IMR-90 (cell line): ENCODE measurements around the gene SLC4A4. TPM values are rescaled to one million over a fixed set of nuclear protein-coding genes. Genes with fewer than 3 reads are reported as not detected.

Source experiments
- ATAC-seq: fragments of 200-7000 bp; cut with Tn5 transposase; 2 replicates; pipeline ENCODE4 v1.9.1; 2020; ENCODE audit warnings: low read depth, mild to moderate bottlenecking, moderate library complexity
- BruUV-seq: library from RNA; stranded (reverse); fragments of 400-500 nt; replicated peaks from 2 replicates; lab custom pipeline; 2021; lab: Mats Ljungman, UMichigan
- CTCF ChIA-PET: fragments of 300-600 bp; formaldehyde crosslinking; extraction: SDS; loops from one replicate; lab custom pipeline; 2021; ENCODE audit warnings: antibody characterized with exemption; lab: Yijun Ruan, JAX
- POLR2A ChIA-PET: fragments of 300-600 bp; sonication (Branson Sonifier 250); formaldehyde crosslinking; loops from one replicate; lab custom pipeline; 2022; ENCODE audit warnings: antibody characterized with exemption; ENCODE audit not compliant: unreplicated experiment; lab: Charles Lee
- DNase-seq: peaks from one replicate; pipeline ENCODE4 v3.0.0; 2013
- H2AFZ ChIP-seq: replicated peaks from 2 replicates; pipeline ENCODE3; 2013; ENCODE audit warnings: low read length, mild to moderate bottlenecking; ENCODE audit not compliant: poor library complexity
- H2AK5ac ChIP-seq: 2 replicates; pipeline ENCODE4 v1.6.1; 2013; ENCODE audit warnings: low read depth, low read length, inconsistent platforms
- H2AK9ac ChIP-seq: replicated peaks from 2 replicates; pipeline ENCODE3; 2013; ENCODE audit warnings: mild to moderate bottlenecking, low read depth, low read length, moderate library complexity; ENCODE audit not compliant: poor library complexity
- H2BK120ac ChIP-seq: 2 replicates; pipeline ENCODE4 v1.6.1; 2013; ENCODE audit warnings: low read depth, low read length, inconsistent platforms
- H2BK15ac ChIP-seq: 3 replicates; pipeline ENCODE4 v1.6.1; 2013; ENCODE audit warnings: low read depth, low read length, inconsistent platforms
- H2BK20ac ChIP-seq: 2 replicates; pipeline ENCODE4 v1.6.1; 2013; ENCODE audit warnings: low read depth, mild to moderate bottlenecking, inconsistent platforms, low read length, moderate library complexity
- H2BK5ac ChIP-seq: 2 replicates; pipeline ENCODE4 v1.6.1; 2013; ENCODE audit warnings: mild to moderate bottlenecking, low read depth, low read length, inconsistent platforms; ENCODE audit not compliant: poor library complexity, severe bottlenecking
- H3K14ac ChIP-seq: replicated peaks from 2 replicates; pipeline ENCODE4 v1.6.1; 2013; ENCODE audit warnings: low read depth, low read length, inconsistent platforms
- H3K18ac ChIP-seq: 2 replicates; pipeline ENCODE4 v1.6.1; 2013; ENCODE audit warnings: low read depth, low read length, control low read depth
- H3K23ac ChIP-seq: 2 replicates; pipeline ENCODE4 v1.6.1; 2013; ENCODE audit warnings: low read depth, low read length, inconsistent platforms
- H3K27ac ChIP-seq: 2 replicates; pipeline ENCODE4 v1.5.1; 2013; ENCODE audit warnings: mild to moderate bottlenecking, control low read depth, low read length; ENCODE audit not compliant: insufficient read depth
- H3K27me3 ChIP-seq: 2 replicates; pipeline ENCODE4 v1.6.1; 2013; ENCODE audit warnings: low read length; ENCODE audit not compliant: control insufficient read depth, insufficient read depth
- H3K36me3 ChIP-seq: 2 replicates; pipeline ENCODE4 v1.6.1; 2013; ENCODE audit warnings: low read length, mixed read lengths; ENCODE audit not compliant: control insufficient read depth, insufficient read depth
- H3K4ac ChIP-seq: 2 replicates; pipeline ENCODE4 v1.6.1; 2013; ENCODE audit warnings: low read depth, low read length, inconsistent platforms
- H3K4me1 ChIP-seq: 2 replicates; pipeline ENCODE4 v1.6.1; 2013; ENCODE audit warnings: low read length, mixed read lengths; ENCODE audit not compliant: control insufficient read depth, insufficient read depth
- H3K4me2 ChIP-seq: 2 replicates; pipeline ENCODE4 v1.6.1; 2013; ENCODE audit warnings: low read depth, mild to moderate bottlenecking, control low read depth, low read length, moderate library complexity
- H3K4me3 ChIP-seq: 2 replicates; pipeline ENCODE4 v1.5.1; 2013; ENCODE audit warnings: low read depth, mild to moderate bottlenecking, control low read depth, low read length, moderate library complexity; ENCODE audit not compliant: insufficient read depth
- H3K56ac ChIP-seq: 2 replicates; pipeline ENCODE4 v1.6.1; 2013; ENCODE audit warnings: low read length, inconsistent platforms; ENCODE audit not compliant: insufficient read depth; ENCODE audit errors: extremely low read depth
- H3K79me1 ChIP-seq, 2 experiments: 2 replicates each; pipeline ENCODE4 v1.6.1; 2013; ENCODE audit warnings: low read length in 2 of 2, inconsistent platforms in 1 of 2, low read depth in 1 of 2
- H3K9ac ChIP-seq: 2 replicates; pipeline ENCODE4 v1.6.1; 2013; ENCODE audit warnings: low read depth, low read length, control low read depth
- H3K9me1 ChIP-seq: 2 replicates; pipeline ENCODE4 v1.6.1; 2013; ENCODE audit warnings: low read length, inconsistent platforms; ENCODE audit not compliant: insufficient read depth
- H3K9me3 ChIP-seq: 2 replicates; pipeline ENCODE4 v1.6.1; 2013; ENCODE audit warnings: low read length; ENCODE audit not compliant: control insufficient read depth, insufficient read depth
- H4K20me1 ChIP-seq: 2 replicates; pipeline ENCODE4 v1.6.1; 2013; ENCODE audit warnings: low read length, inconsistent platforms; ENCODE audit not compliant: insufficient read depth
- H4K5ac ChIP-seq: 2 replicates; pipeline ENCODE4 v1.6.1; 2013; ENCODE audit warnings: mild to moderate bottlenecking, low read depth, low read length, control low read depth
- H4K8ac ChIP-seq, 2 experiments: 2 replicates each; pipeline ENCODE4 v1.6.1; 2013; ENCODE audit warnings: low read depth in 2 of 2, low read length in 2 of 2, control low read depth in 1 of 2, inconsistent platforms in 1 of 2
- H4K91ac ChIP-seq: 2 replicates; pipeline ENCODE4 v1.6.1; 2013; ENCODE audit warnings: low read depth, low read length, inconsistent platforms; ENCODE audit not compliant: insufficient read depth
- BHLHE40 ChIP-seq: fragments of 150-350 bp; IDR thresholded peaks from 2 replicates; pipeline ENCODE4 v1.6.1; 2016; ENCODE audit warnings: mild to moderate bottlenecking, low read depth, low read length
- CEBPB ChIP-seq: IDR thresholded peaks from 2 replicates; pipeline ENCODE4 v1.6.1; 2012; ENCODE audit warnings: low read depth, low read length, improper control_type of control experiment
- CHD1 ChIP-seq: IDR thresholded peaks from 2 replicates; pipeline ENCODE4 v1.6.1; 2012; ENCODE audit warnings: low read depth, low read length, improper control_type of control experiment
- CTCF ChIP-seq: conservative IDR thresholded peaks from 2 replicates; pipeline ENCODE4 v1.5.1; 2012; ENCODE audit warnings: mild to moderate bottlenecking, low read depth, low read length, improper control_type of control experiment
- ELK1 ChIP-seq: fragments of 150-350 bp; IDR thresholded peaks from 2 replicates; pipeline ENCODE4 v1.6.1; 2016; ENCODE audit warnings: low read depth, mild to moderate bottlenecking, low read length, moderate library complexity, borderline replicate concordance
- FOS ChIP-seq: fragments of 150-350 bp; IDR thresholded peaks from 2 replicates; pipeline ENCODE4 v1.6.1; 2016; ENCODE audit warnings: low read depth, low read length
- MAFK ChIP-seq: IDR thresholded peaks from 2 replicates; pipeline ENCODE4 v1.6.1; 2012; ENCODE audit warnings: low read depth, low read length, improper control_type of control experiment
- MAZ ChIP-seq: IDR thresholded peaks from 2 replicates; pipeline ENCODE4 v1.6.1; 2012; ENCODE audit warnings: low read depth, mild to moderate bottlenecking, low read length, improper control_type of control experiment, moderate library complexity, borderline replicate concordance
- MXI1 ChIP-seq: IDR thresholded peaks from 2 replicates; pipeline ENCODE4 v1.6.1; 2012; ENCODE audit warnings: low read depth, mild to moderate bottlenecking, low read length, moderate library complexity, borderline replicate concordance
- NFE2L2 ChIP-seq: fragments of 150-350 bp; IDR thresholded peaks from 2 replicates; pipeline ENCODE4 v1.6.1; 2016; ENCODE audit warnings: low read depth, mild to moderate bottlenecking, low read length
- POLR2A ChIP-seq: IDR thresholded peaks from 2 replicates; pipeline ENCODE4 v1.6.1; 2012; ENCODE audit warnings: mild to moderate bottlenecking, low read depth, low read length
- RAD21 ChIP-seq: IDR thresholded peaks from 2 replicates; pipeline ENCODE4 v1.6.1; 2012; ENCODE audit warnings: low read length, improper control_type of control experiment
- RCOR1 ChIP-seq: IDR thresholded peaks from 2 replicates; pipeline ENCODE4 v1.6.1; 2012; ENCODE audit warnings: mild to moderate bottlenecking, low read length, improper control_type of control experiment; ENCODE audit not compliant: insufficient replicate concordance
- RFX5 ChIP-seq: IDR thresholded peaks from 2 replicates; pipeline ENCODE4 v1.8.0; 2012; ENCODE audit warnings: low read depth, mild to moderate bottlenecking, low read length, moderate library complexity
- SMC3 ChIP-seq: fragments of 150-350 bp; IDR thresholded peaks from 2 replicates; pipeline ENCODE4 v1.6.1; 2016; ENCODE audit warnings: low read depth, mild to moderate bottlenecking, antibody characterized with exemption, low read length, moderate library complexity
- USF2 ChIP-seq: fragments of 150-350 bp; IDR thresholded peaks from 2 replicates; pipeline ENCODE4 v1.6.1; 2017; ENCODE audit warnings: mild to moderate bottlenecking, antibody characterized with exemption, low read length, low read depth
- WGBS, 2 experiments: methylation state at CpG; one replicate each; pipeline versions ENCODE4 v1.1.5 to v1.1.7; 2013; ENCODE audit warnings: missing lambda C conversion rate in 2 of 2; ENCODE audit not compliant: insufficient read length in 1 of 2; ENCODE audit errors: extremely low coverage in 2 of 2; 5-methylcytosine and 5-hydroxymethylcytosine counted together
- dilution Hi-C: fragments of 300-500 bp; cut with HindIII; formaldehyde crosslinking; loops from one replicate; pipeline ENCODE4 v1.14.3; 2018; ENCODE audit warnings: low sequenced_read_pairs; ENCODE audit not compliant: unreplicated experiment
- in situ Hi-C: fragments of 300-500 bp; cut with MboI; formaldehyde crosslinking; loops from 3 replicates; pipeline ENCODE4 v1.14.3; 2019; ENCODE audit warnings: low sequenced_read_pairs, inconsistent platforms, mixed read lengths
- intact Hi-C: fragments of 100-400 bp; cut with micrococcal nuclease; formaldehyde crosslinking; loops from 2 replicates; pipeline ENCODE4 v1.10.0; 2022
- polyA plus RNA-seq, 3 experiments: library from polyadenylated mRNA; depleted of rRNA; stranded (reverse); fragments of >200 nt; gene quantifications; 2 replicates each; pipeline ENCODE4 v1.2.3, GENCODE V29; 2012; ENCODE audit warnings: low replicate concordance in 1 of 3
- total RNA-seq: library from RNA; depleted of rRNA; stranded (reverse); fragments of >200 nt; gene quantifications from 2 replicates; pipeline ENCODE4 v1.2.3, GENCODE V29; 2012

Gene SLC4A4
- total and polyA plus RNA-seq, 2 of the 4 experiments (the other 2 are of a cell fraction), result 5.6 to 16.8 TPM

- DNase-seq, result no peak
- POLR2A ChIA-PET, result no interaction called here
- WGBS, 2 experiments, result no CpG with 5 or more reads among the region's 1 CpG
Observed at GRCh38 chr4:71592793-71593192, 254.0 kb downstream of the SLC4A4 start.

More at GRCh38 chr4:71592793-71593192, 254.0 kb downstream of the SLC4A4 start:
- H3K4ac ChIP-seq, result no peak overlapping the region
- H4K5ac ChIP-seq, result no peak overlapping the region
- H3K4me3 ChIP-seq, result no peak overlapping the region
- no peaks in the 10 kb centered on the region for H3K9me3 ChIP-seq
- in situ Hi-C loops (loop anchor here (10.0 kb wide), 1 partner anchor 62 kb away; no protein-coding TSS in a partner anchor), dilution Hi-C loops (no loop called here), intact Hi-C loops (no loop called here)
- BruUV-seq, result no TSS peak
- no peak overlapping the region for H2AK5ac ChIP-seq
- no peaks in the 10 kb centered on the region for H3K9me1 ChIP-seq
- H4K8ac ChIP-seq, result no peak overlapping the region
- H2AK9ac ChIP-seq, result no peak overlapping the region
- H4K20me1 ChIP-seq, result no peaks in the 10 kb centered on the region
- H2AFZ ChIP-seq, result no peak overlapping the region
- no peak overlapping the region for H2BK120ac ChIP-seq
- no peak overlapping the region for H4K91ac ChIP-seq
- H3K4me1 ChIP-seq, result peaks cover 1% of the 10 kb centered on the region; the same call in 1 of the 2 replicates
- ATAC-seq, result no peak
- no peak overlapping the region for H3K4me2 ChIP-seq
- H3K9ac ChIP-seq, result no peak overlapping the region
- CTCF ChIA-PET, result interaction anchor here (1.1 kb wide), 1 partner anchor 12 kb away, joined by 3 read pairs; no protein-coding TSS in a partner anchor
- no peak for TF ChIP-seq MAFK
- no peak for TF ChIP-seq NFE2L2
- no peak for TF ChIP-seq ELK1
- TF ChIP-seq POLR2A, result no peak
- TF ChIP-seq RAD21, result no peak
- no peak for TF ChIP-seq USF2
- no peak for TF ChIP-seq RCOR1
- TF ChIP-seq RFX5, result no peak
- no peak for TF ChIP-seq MAZ
- no peak for TF ChIP-seq MXI1
- TF ChIP-seq CHD1, result no peak
- TF ChIP-seq FOS, result no peak
- TF ChIP-seq CEBPB, result no peak
- TF ChIP-seq CTCF, result no peak
- TF ChIP-seq BHLHE40, result no peak
- no peak for TF ChIP-seq SMC3
- peaks cover 1% of the 10 kb centered on the region; the same call in 1 of the 2 replicates for H3K27me3 ChIP-seq
- H2BK20ac ChIP-seq, result no peak overlapping the region
- H3K56ac ChIP-seq, result no peak overlapping the region
- H3K23ac ChIP-seq, result no peak overlapping the region
- H3K14ac ChIP-seq, result no peak overlapping the region
- H3K27ac ChIP-seq, result no peak overlapping the region
- no peak overlapping the region for H3K18ac ChIP-seq
- H3K36me3 ChIP-seq, result no peaks in the 10 kb centered on the region
- no peaks in the 10 kb centered on the region for H3K79me1 ChIP-seq
- H2BK15ac ChIP-seq, result no peak overlapping the region
- H2BK5ac ChIP-seq, result no peak overlapping the region
